H1 (cell line): Measurements from ENCODE around the gene ZNF618. TPM values are rescaled to one million over a fixed set of nuclear protein-coding genes. Genes with fewer than 3 reads are reported as not detected.

Source experiments
- BACH1 ChIP-seq: IDR thresholded peaks from 2 replicates; pipeline ENCODE4 v1.6.1; 2012; ENCODE audit warnings: low read length, improper control_type of control experiment
- CHD2 ChIP-seq: IDR thresholded peaks from 2 replicates; pipeline ENCODE4 v1.6.1; 2012; ENCODE audit warnings: low read length, improper control_type of control experiment
- HDAC2 ChIP-seq, 2 experiments: fragments of 300-600 bp in 1 of 2; sonication (generic) in 1 of 2; IDR thresholded peaks; 2 replicates each; pipeline ENCODE4 v1.6.1; 2011 to 2012; ENCODE audit warnings: low read depth in 2 of 2, low read length in 2 of 2, mild to moderate bottlenecking in 2 of 2, moderate library complexity in 2 of 2, borderline replicate concordance in 1 of 2, inconsistent platforms in 1 of 2
- JUND ChIP-seq: IDR thresholded peaks from 2 replicates; pipeline ENCODE4 v1.6.1; 2011; ENCODE audit warnings: mild to moderate bottlenecking, improper control_type of control experiment, low read length
- RNF2 ChIP-seq: fragments of 200-900, 300-1000 bp; sonication (generic); IDR thresholded peaks from 2 replicates; pipeline ENCODE4 v1.7.1; 2016; ENCODE audit warnings: borderline replicate concordance, low read depth, mild to moderate bottlenecking, antibody characterized with exemption, low read length; ENCODE audit not compliant: poor library complexity, severe bottlenecking; ENCODE audit errors: missing control alignments
- SP1 ChIP-seq: IDR thresholded peaks from 2 replicates; pipeline ENCODE4 v1.6.1; 2011; ENCODE audit warnings: low read depth, low read length
- SUZ12 ChIP-seq: fragments of 200-600 bp; sonication (generic); IDR thresholded peaks from 2 replicates; pipeline ENCODE4 v1.6.1; 2012; ENCODE audit warnings: mild to moderate bottlenecking, inconsistent platforms, low read length, moderate library complexity, mixed read lengths
- TAF7 ChIP-seq: optimal IDR thresholded peaks from 2 replicates; pipeline ENCODE3; 2011; ENCODE audit warnings: low read depth, mild to moderate bottlenecking, inconsistent platforms, low read length, moderate library complexity, borderline replicate concordance
- polyA plus RNA-seq, 7 experiments: library from polyadenylated mRNA; depleted of rRNA in 3 of 7; stranded (reverse) in 5 of 7; unstranded in 2 of 7; fragments of >200 nt in 5 of 7; fragments of 200-250 nt in 2 of 7; gene quantifications; 1 replicate in 5 of 7; 2 replicates in 1 of 7; 4 replicates in 1 of 7; pipeline versions ENCODE4 v1.2.1 to v1.2.3, GENCODE V29; 2011 to 2013; ENCODE audit warnings: missing spikeins in 2 of 7, mixed read lengths in 2 of 7
- total RNA-seq: library from RNA; stranded (reverse); fragmentation: NEBNext Ultra II Directional; extraction: Animal tissue kit (Norgen Biotek cat#: 25700); gene quantifications from 2 replicates; pipeline ENCODE4 v1.2.1, GENCODE V29; 2021
- TF ChIP-seq, protein P1 (sequence below): fragments of 300-600 bp; sonication (generic); IDR thresholded peaks from 2 replicates; pipeline ENCODE4 v1.7.1; 2012; ENCODE audit warnings: low read length, moderate library complexity, mild to moderate bottlenecking, inconsistent platforms; ENCODE audit not compliant: insufficient replicate concordance
- TF ChIP-seq, protein P2 (sequence below): IDR thresholded peaks from 2 replicates; pipeline ENCODE4 v1.6.1; 2012; ENCODE audit warnings: inconsistent platforms

Gene ZNF618
- total and polyA plus RNA-seq, 2 of the 8 experiments (the other 6 are each of a cell fraction or from before 2014, with no cell fraction given) = 9.6 to 28.5 TPM

DNA sequence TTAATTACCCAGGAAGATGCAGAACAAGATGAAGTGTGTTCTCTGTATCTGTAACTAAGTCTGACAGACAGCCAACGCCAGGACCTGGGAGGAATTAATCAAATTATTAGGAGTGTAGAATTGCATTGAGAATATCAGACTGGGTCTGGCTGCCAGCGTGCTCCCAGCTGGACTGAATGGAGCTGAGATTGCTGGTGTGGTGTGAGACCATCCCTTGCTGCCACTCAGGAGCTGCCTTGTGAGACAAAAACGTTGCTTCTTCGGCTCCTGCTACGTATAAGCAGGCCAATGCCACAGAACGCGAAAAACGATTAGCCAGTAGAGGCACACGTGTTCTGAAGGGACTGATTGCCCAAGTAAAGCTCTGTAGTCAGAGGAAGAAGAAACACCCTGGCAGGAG, 135.2 kb downstream of the ZNF618 start (continued):
- TF ChIP-seq, protein P1, sequence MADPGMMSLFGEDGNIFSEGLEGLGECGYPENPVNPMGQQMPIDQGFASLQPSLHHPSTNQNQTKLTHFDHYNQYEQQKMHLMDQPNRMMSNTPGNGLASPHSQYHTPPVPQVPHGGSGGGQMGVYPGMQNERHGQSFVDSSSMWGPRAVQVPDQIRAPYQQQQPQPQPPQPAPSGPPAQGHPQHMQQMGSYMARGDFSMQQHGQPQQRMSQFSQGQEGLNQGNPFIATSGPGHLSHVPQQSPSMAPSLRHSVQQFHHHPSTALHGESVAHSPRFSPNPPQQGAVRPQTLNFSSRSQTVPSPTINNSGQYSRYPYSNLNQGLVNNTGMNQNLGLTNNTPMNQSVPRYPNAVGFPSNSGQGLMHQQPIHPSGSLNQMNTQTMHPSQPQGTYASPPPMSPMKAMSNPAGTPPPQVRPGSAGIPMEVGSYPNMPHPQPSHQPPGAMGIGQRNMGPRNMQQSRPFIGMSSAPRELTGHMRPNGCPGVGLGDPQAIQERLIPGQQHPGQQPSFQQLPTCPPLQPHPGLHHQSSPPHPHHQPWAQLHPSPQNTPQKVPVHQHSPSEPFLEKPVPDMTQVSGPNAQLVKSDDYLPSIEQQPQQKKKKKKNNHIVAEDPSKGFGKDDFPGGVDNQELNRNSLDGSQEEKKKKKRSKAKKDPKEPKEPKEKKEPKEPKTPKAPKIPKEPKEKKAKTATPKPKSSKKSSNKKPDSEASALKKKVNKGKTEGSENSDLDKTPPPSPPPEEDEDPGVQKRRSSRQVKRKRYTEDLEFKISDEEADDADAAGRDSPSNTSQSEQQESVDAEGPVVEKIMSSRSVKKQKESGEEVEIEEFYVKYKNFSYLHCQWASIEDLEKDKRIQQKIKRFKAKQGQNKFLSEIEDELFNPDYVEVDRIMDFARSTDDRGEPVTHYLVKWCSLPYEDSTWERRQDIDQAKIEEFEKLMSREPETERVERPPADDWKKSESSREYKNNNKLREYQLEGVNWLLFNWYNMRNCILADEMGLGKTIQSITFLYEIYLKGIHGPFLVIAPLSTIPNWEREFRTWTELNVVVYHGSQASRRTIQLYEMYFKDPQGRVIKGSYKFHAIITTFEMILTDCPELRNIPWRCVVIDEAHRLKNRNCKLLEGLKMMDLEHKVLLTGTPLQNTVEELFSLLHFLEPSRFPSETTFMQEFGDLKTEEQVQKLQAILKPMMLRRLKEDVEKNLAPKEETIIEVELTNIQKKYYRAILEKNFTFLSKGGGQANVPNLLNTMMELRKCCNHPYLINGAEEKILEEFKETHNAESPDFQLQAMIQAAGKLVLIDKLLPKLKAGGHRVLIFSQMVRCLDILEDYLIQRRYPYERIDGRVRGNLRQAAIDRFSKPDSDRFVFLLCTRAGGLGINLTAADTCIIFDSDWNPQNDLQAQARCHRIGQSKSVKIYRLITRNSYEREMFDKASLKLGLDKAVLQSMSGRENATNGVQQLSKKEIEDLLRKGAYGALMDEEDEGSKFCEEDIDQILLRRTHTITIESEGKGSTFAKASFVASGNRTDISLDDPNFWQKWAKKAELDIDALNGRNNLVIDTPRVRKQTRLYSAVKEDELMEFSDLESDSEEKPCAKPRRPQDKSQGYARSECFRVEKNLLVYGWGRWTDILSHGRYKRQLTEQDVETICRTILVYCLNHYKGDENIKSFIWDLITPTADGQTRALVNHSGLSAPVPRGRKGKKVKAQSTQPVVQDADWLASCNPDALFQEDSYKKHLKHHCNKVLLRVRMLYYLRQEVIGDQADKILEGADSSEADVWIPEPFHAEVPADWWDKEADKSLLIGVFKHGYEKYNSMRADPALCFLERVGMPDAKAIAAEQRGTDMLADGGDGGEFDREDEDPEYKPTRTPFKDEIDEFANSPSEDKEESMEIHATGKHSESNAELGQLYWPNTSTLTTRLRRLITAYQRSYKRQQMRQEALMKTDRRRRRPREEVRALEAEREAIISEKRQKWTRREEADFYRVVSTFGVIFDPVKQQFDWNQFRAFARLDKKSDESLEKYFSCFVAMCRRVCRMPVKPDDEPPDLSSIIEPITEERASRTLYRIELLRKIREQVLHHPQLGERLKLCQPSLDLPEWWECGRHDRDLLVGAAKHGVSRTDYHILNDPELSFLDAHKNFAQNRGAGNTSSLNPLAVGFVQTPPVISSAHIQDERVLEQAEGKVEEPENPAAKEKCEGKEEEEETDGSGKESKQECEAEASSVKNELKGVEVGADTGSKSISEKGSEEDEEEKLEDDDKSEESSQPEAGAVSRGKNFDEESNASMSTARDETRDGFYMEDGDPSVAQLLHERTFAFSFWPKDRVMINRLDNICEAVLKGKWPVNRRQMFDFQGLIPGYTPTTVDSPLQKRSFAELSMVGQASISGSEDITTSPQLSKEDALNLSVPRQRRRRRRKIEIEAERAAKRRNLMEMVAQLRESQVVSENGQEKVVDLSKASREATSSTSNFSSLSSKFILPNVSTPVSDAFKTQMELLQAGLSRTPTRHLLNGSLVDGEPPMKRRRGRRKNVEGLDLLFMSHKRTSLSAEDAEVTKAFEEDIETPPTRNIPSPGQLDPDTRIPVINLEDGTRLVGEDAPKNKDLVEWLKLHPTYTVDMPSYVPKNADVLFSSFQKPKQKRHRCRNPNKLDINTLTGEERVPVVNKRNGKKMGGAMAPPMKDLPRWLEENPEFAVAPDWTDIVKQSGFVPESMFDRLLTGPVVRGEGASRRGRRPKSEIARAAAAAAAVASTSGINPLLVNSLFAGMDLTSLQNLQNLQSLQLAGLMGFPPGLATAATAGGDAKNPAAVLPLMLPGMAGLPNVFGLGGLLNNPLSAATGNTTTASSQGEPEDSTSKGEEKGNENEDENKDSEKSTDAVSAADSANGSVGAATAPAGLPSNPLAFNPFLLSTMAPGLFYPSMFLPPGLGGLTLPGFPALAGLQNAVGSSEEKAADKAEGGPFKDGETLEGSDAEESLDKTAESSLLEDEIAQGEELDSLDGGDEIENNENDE = no peak
- TF ChIP-seq SP1 (no peak), TAF7 (no peak), CHD2 (no peak), JUND (no peak), SUZ12 (no peak), RNF2 (no peak), HDAC2 (IDR thresholded peaks at IDR 0.05; ENCODE audit: borderline replicate concordance in 1 of 2, low read depth in 2 of 2, low read length in 2 of 2) (no peak), BACH1 (no peak)
- TF ChIP-seq, protein P2, sequence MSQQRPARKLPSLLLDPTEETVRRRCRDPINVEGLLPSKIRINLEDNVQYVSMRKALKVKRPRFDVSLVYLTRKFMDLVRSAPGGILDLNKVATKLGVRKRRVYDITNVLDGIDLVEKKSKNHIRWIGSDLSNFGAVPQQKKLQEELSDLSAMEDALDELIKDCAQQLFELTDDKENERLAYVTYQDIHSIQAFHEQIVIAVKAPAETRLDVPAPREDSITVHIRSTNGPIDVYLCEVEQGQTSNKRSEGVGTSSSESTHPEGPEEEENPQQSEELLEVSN = no peak
